NOMO-1 treated with dmso at 0.1 percent for 144 hours (cell line): Measurements from ENCODE around the gene PIGK.

ENCODE experiments used
- DNase-seq: peaks from one replicate; lab custom pipeline; 2025; ENCODE audit not compliant: unreplicated experiment; lab: John Stamatoyannopoulos, UW

PIGK gene

GRCh38 chr1:77103486-77103885, 115.7 kb downstream of the PIGK start:
- no peak for DNase-seq

DNA sequence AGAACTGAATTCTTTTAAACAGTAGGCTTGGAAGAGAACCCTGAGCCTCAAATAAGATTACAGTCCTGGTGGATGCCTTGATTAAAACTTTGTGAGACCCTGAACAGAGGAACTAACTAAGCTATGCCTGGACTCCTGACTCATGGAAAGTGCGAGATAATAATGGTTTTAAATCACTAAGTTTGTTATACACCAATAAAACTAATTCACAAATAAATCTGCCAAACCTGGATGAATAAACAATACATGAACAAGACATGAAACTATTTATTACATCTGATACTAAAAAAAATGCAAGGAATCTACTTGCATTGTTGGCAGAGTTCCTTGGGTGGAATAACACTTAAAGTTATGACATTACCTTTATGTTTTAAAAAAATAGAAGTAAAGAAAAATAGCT, 118.4 kb downstream of the PIGK start:
- DNase-seq, result no peak

- no peak for DNase-seq
Observed at GRCh38 chr1:77096496-77097255, 122.6 kb downstream of the PIGK start.

DNA sequence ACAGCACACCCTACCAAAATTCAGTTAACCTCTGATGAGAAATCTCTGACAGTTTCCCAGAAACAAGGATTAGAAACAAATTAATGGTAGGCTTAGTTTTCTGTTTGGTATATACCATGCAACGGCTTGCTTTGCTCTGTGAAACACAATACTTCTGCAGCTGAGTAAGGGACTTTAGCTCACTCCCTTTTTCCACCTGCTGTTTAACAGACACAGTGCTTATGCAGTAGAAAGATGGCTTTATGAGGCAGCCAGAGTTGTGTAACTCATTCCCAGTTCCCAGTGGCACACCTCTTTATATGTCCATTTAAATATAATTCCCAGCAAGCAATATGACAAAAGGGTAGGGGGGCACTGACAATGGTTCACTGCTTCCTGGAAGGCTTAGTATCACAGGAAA, 124.0 kb downstream of the PIGK start:
- DNase-seq, result no peak

- DNase-seq, result no peak
Observed at GRCh38 chr1:77089756-77090155, 129.5 kb downstream of the PIGK start.

GRCh38 chr1:77085109-77085508, 134.1 kb downstream of the PIGK start:
- no peak for DNase-seq

DNA sequence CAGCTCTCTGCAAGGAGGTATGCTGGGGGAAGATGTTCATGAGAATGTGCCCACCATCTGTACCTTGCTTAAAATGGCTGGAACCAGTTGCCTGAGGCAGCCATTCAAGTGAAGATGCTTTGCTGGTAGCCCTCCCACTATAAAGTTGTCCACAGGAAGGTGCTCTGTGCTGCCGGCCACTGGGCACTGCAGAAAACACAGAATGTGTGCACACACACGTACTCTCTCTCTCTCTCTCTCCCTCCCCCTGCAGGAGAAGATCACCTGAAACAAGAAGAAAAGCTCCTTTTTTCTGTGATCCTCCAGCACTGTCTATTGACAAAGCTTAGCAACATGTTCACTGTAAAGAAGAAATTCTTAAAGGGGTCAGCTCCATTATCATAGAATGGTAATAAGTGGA, 134.8 kb downstream of the PIGK start:
- no peak for DNase-seq

- no peak for DNase-seq
Observed at GRCh38 chr1:77081834-77082233, 137.4 kb downstream of the PIGK start.

DNA sequence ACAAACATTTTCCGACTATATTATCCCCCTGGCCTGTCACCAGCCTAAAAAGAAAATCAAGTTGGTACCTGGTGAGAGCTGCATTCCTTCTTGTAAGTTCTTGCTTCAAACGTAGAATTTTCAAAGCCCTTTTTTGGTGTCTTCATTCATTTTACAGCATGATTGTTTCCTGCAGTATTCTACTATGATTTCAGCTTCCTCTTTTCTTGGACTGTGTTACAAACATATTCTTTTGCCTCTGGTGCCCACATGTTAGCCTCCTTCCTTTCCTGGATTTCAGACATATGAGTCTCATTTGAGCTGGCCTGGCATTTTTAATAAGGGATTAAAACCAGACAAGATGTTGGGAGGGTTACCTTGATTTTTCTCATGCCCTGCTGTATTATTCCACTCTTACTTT, 142.5 kb downstream of the PIGK start:
- peak; percentile 18 for DNase-seq

DNA sequence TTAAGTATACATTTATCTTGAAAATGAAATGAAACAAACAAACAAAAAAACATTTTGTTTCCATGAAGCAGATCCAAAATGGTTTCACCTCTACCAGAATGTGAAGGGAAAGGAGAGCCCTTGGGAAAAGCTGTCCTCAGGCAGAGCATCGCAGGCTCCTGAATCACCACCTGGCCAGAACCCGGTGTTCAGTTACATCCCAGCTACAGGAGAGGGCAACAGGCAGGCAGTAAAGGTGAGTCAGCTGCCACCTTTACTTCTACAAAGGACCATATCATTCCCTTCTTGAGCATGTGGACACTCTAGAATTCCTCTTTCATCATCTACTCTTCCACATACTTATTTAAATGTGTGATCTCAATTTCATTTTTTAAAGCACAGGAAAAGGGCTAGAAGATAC, 151.2 kb downstream of the PIGK start:
- no peak for DNase-seq

- DNase-seq, result no peak
Observed at GRCh38 chr1:77065693-77066342, 153.4 kb downstream of the PIGK start.

- DNase-seq, result no peak
Observed at GRCh38 chr1:77064246-77064645, 155.0 kb downstream of the PIGK start.

DNA sequence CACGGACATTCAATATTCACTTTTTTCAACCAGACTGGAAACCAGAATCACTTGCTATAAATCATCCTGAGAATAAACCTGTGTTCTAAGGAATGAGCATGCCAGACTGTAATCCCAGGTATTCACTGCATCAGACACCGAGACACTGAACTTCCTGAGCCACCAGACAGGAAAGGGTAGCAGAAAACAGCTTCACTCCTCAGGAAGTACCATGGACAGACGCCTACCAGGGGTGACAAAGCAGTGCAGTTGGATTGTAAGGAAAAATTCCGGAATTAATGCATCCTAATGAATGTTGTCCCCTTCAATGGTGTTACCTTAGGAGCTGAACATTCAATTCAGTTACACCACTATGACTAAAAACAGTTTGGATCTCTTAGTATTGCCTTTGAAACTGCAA, 156.1 kb downstream of the PIGK start:
- DNase-seq, result no peak

GRCh38 chr1:77061162-77061561, 158.1 kb downstream of the PIGK start:
- no peak for DNase-seq

- peak; percentile 65 for DNase-seq
Observed at GRCh38 chr1:77060000-77060399, 159.2 kb downstream of the PIGK start.

GRCh38 chr1:77057994-77058585, 161.1 kb downstream of the PIGK start:
- no peak for DNase-seq

GRCh38 chr1:77056525-77056924, 162.7 kb downstream of the PIGK start:
- no peak for DNase-seq

- DNase-seq, result no peak
Observed at GRCh38 chr1:77051425-77051824, 167.8 kb downstream of the PIGK start.

DNA sequence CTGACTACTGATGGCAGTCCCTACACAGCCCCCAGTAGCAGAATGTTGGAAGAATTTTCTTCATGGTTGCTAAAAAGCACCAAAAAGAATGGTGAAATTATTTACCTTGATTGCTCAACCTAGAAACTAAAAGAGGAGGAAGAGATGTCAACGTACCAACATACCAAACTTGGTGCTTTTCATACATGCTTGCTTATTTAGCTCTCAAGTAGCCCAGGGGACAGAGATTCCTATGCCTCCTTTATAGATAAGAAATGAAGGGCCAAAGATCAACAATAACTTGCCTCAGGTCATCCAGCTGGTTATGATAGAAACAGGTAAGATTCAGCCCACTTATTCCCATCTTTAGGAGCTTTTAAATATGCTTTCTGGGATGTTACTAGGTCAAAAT, 170.6 kb downstream of the PIGK start:
- peak; percentile 63 for DNase-seq

- peak; percentile 63 for DNase-seq
Observed at GRCh38 chr1:77047978-77048614, 171.1 kb downstream of the PIGK start.

GRCh38 chr1:77047575-77047974, 171.7 kb downstream of the PIGK start:
- DNase-seq, result no peak
